Neutrophil (primary cell): ENCODE data around the gene ARHGAP40.

Experiments
- H3K27ac ChIP-seq: fragments of 200-600 bp; sonication (generic); 2 replicates; pipeline ENCODE4 v1.5.1; 2016; ENCODE audit warnings: mild to moderate bottlenecking, moderate library complexity
- H3K27me3 ChIP-seq: fragments of 200-600 bp; sonication (generic); 2 replicates; pipeline ENCODE4 v1.6.0; 2016; ENCODE audit warnings: mild to moderate bottlenecking
- H3K36me3 ChIP-seq: fragments of 200-600 bp; sonication (generic); 2 replicates; pipeline ENCODE4 v1.5.1; 2017
- H3K4me1 ChIP-seq, 2 experiments: fragments of 200-600 bp in 1 of 2; sonication (generic) in 1 of 2; 1 replicate in 1 of 2; 2 replicates in 1 of 2; pipeline versions ENCODE4 v1.5.1 to v1.6.1; 2013 to 2016; ENCODE audit warnings: low read depth in 1 of 2, low read length in 1 of 2, mild to moderate bottlenecking in 1 of 2, moderate library complexity in 1 of 2; ENCODE audit not compliant: control insufficient read depth in 1 of 2, insufficient read depth in 1 of 2
- H3K4me3 ChIP-seq, 2 experiments: fragments of 200-600 bp in 1 of 2; sonication (generic) in 1 of 2; 1 replicate in 1 of 2; 2 replicates in 1 of 2; pipeline ENCODE4 v1.5.1; 2013 to 2016; ENCODE audit warnings: low read depth in 1 of 2, low read length in 1 of 2, mild to moderate bottlenecking in 1 of 2, moderate library complexity in 1 of 2
- H3K9me3 ChIP-seq: fragments of 200-600 bp; sonication (generic); 2 replicates; pipeline ENCODE4 v1.5.1; 2016
- CTCF ChIP-seq: fragments of 200-600 bp; sonication (generic); IDR thresholded peaks from 2 replicates; pipeline ENCODE4 v1.5.1; 2016; ENCODE audit warnings: antibody characterized with exemption

Gene ARHGAP40

DNA sequence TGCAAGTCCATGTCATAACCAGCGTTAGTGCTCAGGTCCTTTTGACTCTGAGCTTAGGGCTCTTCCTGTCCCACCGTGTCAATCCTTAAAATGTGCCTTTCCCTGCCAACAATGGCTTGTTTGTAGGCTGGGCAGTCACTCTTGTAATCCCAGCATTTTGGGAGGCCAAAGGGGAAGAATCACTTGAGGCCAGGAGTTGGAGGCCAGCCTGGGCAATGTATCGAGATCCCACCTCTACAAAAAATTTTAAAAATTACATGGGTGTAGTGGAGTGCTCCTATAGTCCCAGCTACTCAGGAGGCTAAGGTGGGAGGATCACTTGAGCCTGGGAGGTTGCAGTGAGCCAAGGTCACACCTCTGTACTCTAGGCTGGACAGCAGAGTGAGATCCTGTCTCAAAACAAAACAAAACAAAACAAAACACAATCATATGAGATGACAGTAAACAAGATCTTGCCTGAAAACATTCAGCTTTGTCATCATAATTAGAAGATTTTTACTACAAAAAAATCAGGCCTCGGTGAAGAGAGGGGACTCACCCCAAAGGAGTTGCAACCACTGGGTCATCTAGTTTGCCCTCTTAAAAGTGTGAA, 70.2 kb downstream of the ARHGAP40 start:
- Histone ChIP-seq H3K9me3 (no peaks in the 10 kb centered on the region), H3K4me1 (peaks cover 3 to 7% of the 10 kb centered on the region in 2 experiments), H3K36me3 (no peaks in the 10 kb centered on the region), H3K27ac (no peak overlapping the region), H3K4me3 (no peak overlapping the region), H3K27me3 (peaks cover 83% of the 10 kb centered on the region)
- TF ChIP-seq CTCF = no peak

DNA sequence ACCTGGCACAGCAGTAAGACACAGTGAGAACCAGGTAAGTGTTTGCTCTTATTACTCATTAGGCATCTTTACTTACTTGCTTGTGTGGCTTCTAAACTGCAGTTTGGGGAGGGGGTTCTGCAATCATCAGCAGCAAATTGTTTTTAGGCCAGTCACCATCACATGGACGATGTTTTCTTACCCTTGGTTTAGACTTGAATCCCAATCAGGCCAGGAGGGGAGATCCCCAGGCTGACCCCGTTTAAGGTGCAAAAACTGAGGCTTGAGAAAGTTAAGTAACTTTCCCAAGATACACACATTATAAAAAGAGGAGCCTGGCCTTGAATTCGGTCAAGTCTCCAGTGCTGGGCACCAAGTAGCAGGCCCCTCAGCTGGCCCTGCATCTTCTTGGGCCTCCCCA, 70.9 kb downstream of the ARHGAP40 start:
- peaks cover 88% of the 10 kb centered on the region for H3K27me3 ChIP-seq

GRCh38 chr20:38673261-38673660, 71.7 kb downstream of the ARHGAP40 start:
- H3K4me1 ChIP-seq = peaks cover 3 to 7% of the 10 kb centered on the region in 2 experiments
- H3K27ac ChIP-seq = no peak overlapping the region
- TF ChIP-seq CTCF = no peak
- H3K27me3 ChIP-seq = peaks cover 91% of the 10 kb centered on the region
- H3K4me3 ChIP-seq = no peak overlapping the region
- no peaks in the 10 kb centered on the region for H3K36me3 ChIP-seq
- no peaks in the 10 kb centered on the region for H3K9me3 ChIP-seq

More for the DNA sequence above, 70.9 kb downstream of the ARHGAP40 start:
- peaks cover 3 to 7% of the 10 kb centered on the region in 2 experiments for H3K4me1 ChIP-seq
- TF ChIP-seq CTCF = no peak
- no peak overlapping the region for H3K27ac ChIP-seq
- no peaks in the 10 kb centered on the region for H3K9me3 ChIP-seq
- no peaks in the 10 kb centered on the region for H3K36me3 ChIP-seq
- no peak overlapping the region for H3K4me3 ChIP-seq

GRCh38 chr20:38673725-38674091, 72.1 kb downstream of the ARHGAP40 start:
- peaks cover 95% of the 10 kb centered on the region for H3K27me3 ChIP-seq

GRCh38 chr20:38674092-38674764, 72.6 kb downstream of the ARHGAP40 start:
- no peak overlapping the region for H3K27ac ChIP-seq
- H3K4me1 ChIP-seq = peaks cover 3 to 7% of the 10 kb centered on the region in 2 experiments
- H3K4me3 ChIP-seq = peak overlapping the region in 1 of 2 experiments; percentile 30
- H3K27me3 ChIP-seq = peaks cover 95% of the 10 kb centered on the region
- no peaks in the 10 kb centered on the region for H3K9me3 ChIP-seq
- no peak for TF ChIP-seq CTCF
- no peaks in the 10 kb centered on the region for H3K36me3 ChIP-seq

More at GRCh38 chr20:38673725-38674091, 72.1 kb downstream of the ARHGAP40 start:
- TF ChIP-seq CTCF = no peak
- Histone ChIP-seq H3K9me3 (no peaks in the 10 kb centered on the region), H3K4me1 (peaks cover 3 to 7% of the 10 kb centered on the region in 2 experiments), H3K27ac (no peak overlapping the region), H3K4me3 (no peak overlapping the region), H3K36me3 (no peaks in the 10 kb centered on the region)
